ENCODE measurements around the gene ANAPC4.
"Not testable (repeated sequence)": the region's sequence is repeated elsewhere in the genome, so short reads cannot be mapped to it uniquely, and the experiment has no call there.

Gene ANAPC4, protein sequence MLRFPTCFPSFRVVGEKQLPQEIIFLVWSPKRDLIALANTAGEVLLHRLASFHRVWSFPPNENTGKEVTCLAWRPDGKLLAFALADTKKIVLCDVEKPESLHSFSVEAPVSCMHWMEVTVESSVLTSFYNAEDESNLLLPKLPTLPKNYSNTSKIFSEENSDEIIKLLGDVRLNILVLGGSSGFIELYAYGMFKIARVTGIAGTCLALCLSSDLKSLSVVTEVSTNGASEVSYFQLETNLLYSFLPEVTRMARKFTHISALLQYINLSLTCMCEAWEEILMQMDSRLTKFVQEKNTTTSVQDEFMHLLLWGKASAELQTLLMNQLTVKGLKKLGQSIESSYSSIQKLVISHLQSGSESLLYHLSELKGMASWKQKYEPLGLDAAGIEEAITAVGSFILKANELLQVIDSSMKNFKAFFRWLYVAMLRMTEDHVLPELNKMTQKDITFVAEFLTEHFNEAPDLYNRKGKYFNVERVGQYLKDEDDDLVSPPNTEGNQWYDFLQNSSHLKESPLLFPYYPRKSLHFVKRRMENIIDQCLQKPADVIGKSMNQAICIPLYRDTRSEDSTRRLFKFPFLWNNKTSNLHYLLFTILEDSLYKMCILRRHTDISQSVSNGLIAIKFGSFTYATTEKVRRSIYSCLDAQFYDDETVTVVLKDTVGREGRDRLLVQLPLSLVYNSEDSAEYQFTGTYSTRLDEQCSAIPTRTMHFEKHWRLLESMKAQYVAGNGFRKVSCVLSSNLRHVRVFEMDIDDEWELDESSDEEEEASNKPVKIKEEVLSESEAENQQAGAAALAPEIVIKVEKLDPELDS

DNA sequence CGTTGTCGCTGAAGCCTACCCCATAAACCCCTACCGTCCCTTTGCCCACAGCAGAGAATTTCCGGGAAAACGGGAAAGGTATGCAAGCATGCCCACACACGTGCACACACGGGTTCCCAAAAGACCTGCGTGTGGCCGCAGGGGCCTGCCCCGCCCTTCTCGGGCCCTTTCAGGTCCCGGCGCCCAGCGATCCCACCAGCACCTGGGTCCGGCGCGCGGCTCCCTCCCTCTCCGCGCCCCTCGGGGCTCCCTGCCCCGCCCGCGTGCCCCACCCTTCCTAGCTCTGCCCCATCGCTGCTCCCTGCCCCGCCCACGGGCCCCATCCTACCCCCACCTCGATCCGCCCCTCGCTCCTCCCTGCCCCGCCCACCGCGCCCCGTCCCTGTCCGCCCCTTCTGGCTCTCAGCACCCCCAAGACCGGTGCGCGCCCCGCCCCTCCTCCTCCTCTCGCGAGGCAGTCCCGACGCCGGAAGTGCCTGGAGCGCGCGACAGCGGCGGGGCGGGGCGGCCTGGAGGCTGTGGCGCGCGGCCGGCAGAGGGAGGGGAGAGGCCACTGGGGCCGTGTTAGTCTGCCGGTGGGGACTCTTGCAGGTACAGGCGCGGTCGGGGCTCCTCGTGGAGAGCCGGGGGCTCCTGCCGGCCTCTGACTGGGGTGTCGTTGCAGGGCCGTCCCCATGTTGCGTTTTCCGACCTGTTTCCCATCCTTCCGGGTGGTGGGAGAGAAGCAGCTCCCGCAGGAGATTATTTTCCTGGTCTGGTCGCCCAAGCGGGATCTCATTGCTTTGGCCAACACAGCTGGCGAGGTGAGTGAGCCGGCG is at the start of gene ANAPC4:
Gene ANAPC4 (plus strand): TSS at position 510 of the 818 bp plus-strand sequence. CDS start 165 bp downstream, at position 675.
- peak; percentile 81 for DNase-seq

DNA sequence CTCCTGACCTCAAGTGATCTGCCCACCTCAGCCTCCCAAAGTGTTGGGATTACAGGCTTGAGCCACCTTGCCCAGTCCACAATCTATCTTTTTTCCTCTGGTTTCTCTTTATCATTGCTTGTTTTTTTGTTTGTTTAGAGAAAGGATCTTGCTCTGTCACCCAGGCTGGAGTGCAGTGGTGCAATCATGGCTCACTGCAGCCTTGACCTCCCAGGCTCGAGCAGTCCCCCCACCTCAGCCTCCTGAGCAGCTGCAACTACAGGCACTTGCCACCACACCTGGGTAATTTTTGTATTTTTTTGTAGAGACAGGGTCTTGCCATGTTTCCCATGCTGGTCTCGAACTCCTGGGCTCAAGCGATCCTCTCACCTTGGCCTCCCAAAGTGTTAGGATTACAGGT is 48.6 kb upstream of the ANAPC4 start:
- not testable (repeated sequence) for DNase-seq

DNA sequence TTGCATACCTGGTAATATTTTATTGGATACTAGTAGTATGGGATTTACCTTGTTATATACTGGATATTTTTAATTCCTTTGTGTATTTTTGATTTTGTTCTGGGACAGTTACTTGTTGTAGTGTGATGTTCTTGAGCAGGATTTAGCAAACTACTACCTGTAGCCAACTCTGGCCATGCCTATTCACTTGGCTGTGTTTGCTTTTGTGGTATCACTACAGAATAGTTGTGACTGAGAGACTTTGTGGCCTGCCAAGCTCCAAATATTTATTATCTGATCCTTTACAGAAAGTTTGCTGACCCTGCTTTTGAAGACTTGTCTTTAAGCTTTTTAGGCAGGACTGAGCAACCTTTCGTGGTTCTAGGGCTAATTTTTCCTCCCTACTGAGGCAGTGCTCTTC is 46.7 kb upstream of the ANAPC4 start:
- DNase-seq = no peak

DNA sequence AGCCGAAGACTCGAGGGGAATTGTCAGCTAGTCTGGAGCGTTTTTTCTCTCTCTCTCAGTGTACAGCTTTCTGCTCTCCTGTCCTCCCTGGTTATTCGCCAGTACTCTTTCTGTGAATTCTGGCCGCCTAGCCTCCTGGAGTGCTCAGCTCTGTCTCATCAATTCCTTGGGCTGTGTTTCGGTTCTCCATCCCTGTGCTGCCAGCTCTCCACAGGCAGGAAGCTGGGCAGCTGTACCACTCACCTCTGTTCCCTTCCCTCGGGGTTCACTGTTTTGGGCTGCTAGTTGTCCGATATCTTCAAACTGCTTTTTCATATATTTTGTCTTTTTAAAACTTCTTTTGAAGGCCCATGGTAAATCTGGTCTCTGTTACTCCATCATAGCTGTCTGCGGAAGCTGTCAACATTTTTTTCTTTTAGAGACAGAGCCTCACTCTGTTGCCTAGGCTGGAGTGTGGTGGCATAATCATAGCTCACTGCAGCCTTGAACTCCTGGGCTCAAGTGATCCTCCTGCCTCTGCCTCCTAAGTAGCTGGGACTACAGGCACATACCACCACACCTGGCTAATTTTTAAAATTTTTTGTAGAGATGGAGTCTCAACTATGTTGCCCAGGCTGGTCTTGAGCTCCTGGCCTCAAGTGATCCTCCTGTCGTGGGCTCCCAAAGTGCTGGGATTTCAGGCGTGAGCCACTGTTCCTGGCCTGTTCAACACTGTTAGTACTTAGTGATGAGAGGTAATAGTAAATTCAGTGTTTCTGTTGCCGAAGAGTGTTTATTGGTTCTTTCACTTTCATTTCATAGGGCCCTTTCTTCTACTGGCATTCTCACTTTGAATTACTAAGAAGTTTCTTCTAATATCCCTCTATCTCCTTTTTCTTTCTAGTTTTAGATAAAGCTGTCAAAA is 45.9 kb upstream of the ANAPC4 start:
- DNase-seq = no peak

DNA sequence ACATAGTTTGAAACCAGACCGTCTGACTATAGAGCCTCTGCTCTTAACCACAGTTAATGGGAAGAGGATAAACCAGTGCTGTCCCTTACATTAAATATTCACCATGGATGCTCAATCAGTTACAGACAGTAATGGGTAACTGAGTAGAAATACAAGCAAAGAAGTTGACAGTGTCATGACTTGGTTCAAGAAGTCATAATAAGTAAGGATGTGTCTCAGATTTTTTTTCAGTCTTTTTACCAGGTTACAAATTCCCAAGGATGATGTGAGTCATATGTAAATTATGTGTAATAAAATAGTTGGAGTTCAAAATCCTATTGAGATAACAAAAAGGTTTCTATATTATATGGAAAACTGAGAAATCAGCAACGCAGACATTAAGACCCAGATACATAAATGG is 33.4 kb upstream of the ANAPC4 start:
- DNase-seq = peak; percentile 12

DNA sequence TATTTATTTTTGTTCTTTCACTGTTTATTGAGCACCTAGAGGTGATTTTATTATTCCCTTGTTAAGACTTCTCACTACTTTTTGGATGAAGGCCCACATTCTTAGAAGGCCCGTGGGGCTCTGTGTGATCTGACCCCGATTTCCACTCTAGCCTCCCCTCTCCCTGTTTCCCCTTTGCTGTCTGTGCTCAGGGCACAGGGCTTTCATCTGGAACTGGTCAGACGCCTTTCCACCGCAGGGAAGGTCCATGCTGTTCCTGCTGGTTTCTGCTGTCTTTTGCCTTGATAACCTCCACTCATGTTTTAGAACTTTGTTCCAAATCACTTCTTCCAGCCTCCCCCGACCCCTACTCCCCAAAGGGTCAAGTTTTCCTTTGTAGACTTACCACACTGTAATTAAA is 31.3 kb upstream of the ANAPC4 start:
- DNase-seq = no peak

DNA sequence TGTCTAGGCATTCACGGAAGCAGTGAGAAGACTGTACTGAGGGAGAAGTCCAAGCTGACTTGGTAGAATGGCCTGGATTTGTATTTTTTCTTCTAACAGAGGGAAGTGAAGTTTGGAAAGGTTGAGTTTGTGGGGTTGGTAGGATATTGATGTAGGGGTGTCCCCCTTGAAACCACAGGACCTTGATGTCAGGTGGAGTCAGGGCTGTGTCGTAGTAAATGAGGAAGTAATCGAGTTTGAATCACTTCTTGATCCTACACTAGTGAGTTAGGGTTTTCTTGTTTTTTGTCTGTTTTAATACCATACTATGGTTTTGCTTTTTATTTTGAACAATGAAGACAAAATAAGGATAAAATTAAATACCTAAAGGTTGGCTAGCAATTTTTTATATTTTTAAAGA is 30.1 kb upstream of the ANAPC4 start:
- DNase-seq = no peak

DNA sequence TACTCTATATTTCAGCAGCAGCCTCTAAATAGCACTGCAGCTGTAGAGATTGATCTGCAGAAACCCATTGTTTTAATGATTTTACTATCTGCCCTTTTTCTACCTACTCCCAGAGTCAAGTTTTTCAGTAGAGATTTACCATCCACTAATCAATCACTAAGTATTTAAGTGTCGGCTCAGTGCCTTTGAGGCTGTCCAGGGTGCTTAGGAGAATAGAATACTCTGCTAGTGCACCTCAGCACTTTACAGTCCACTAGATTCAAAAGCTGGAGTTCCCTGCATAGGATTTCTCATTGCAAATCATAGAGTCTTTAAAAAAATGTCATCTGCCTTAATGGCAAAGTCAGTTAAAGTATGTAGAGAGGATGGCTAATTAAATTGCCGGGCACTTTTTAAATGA is 29.6 kb upstream of the ANAPC4 start:
- no peak for DNase-seq

DNA sequence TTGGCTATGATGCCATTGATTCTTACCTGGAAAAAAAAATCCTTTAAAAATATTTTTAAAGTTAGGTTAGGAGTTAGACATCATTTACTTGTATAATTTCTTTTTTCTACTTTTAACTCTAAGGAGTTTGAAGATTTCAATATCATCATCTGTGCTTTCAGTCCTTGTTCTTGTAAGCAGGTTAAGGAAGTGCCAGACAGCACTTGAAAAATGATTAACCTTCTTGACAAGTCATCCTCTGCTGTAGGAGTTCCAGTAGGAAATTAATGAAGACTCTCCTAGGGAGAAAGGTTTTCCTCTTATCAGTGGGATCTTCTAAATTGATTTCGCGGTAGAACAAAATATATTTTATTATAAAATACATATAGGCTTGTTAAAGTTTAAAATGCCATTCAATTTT is 29.1 kb upstream of the ANAPC4 start:
- no peak for DNase-seq

DNA sequence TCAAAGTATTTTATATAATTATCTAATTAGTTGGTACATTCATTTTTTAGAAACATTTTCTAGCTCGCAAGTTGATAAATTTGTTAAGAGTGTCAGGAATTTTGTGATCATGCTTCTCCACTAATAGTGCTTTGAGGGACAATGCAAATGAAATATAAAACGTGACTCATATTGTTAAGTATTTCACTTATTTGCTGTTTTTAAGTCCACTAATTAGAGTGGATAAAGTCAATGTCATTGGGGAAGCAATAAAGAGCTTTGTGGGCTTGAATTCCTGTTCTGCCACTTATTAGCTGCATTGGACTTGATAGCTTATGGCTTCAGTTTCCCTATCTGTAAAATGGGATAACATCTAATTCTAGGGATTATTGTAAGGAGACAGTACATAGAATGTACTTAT is 26.5 kb upstream of the ANAPC4 start:
- DNase-seq = no peak

DNA sequence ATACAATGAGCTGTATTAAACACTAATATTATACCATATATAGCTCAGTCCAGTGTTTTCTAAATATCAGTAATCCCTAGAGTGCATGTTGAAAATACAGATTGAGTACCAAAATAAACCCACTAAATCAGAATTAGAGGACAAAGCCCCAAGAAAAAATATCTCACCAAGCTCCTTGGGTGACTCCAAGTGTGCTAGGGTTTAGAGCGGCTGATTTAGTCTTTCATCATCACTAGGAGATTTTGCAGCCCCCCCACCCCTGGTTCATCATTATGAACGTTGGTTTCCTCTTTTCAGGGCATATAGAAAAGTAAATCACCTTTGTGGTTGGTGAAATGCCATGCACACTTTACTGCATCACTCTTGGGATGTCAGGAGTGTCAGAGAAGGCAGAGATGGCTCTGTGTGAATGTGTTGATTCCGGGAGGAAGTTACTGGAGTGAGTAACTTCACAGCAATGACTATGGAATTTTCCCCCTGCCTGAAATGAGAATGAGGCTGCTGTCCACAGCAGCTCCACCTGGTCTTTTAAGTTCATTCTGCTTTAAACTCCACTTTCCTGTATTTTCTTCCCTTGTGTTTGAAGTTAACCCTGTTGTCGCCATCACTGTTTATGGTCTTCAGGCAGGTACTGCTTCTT is 25.2 kb upstream of the ANAPC4 start:
- DNase-seq = peak; percentile 48

DNA sequence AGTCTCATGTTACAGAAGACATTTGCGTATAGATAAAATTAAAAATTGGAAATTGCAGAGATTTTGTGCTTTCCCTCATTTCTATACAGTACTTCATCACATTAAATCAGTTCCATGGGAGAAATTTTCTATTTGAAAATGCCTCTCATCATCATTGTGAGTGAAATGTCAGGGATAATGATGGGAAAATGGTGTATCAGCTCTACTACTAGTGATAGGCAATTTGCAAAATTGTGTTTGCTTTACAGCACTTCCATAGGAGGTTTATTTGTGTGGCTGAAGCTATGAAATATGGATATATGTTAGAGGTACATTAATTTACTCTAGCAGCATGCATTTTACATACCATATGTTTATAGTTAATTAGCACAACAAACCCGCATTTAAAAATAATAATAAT is 21.0 kb upstream of the ANAPC4 start:
- no peak for DNase-seq

DNA sequence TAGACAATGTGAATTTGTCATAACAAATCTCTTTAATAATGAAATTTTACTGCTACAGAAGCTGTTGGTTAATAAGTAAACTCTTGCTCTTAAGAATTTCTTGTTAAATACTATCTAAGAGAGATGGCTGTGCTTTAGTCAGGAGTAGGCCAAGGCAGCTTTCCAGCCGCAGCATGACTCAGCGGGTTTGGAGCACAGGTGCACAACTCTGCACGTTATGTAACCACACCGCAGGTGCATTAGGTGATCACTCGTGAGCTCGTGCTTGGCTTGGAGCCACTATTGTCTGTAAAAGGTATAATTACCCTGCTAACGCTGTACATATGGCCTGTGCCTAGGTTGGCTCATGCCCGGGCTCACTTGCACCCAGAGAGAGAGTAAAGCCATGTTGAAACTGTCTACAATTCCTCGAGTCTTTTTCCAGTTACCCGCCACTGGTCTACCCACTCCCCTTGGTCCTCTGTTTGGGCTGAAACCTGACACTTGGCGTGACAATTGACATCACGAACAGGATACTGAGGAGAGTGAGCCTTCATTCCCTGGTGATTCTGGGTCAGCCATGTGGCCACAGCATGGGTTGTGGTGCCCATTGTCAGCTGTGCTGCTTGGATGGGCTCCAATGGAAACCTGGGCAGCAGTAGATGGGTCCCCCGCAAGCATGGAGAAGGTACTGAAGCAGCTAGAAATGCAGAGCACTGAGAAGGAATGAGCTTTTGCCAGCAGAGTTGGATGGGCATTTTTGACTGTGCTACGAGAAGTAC is 18.4 kb upstream of the ANAPC4 start:
- no peak for DNase-seq

DNA sequence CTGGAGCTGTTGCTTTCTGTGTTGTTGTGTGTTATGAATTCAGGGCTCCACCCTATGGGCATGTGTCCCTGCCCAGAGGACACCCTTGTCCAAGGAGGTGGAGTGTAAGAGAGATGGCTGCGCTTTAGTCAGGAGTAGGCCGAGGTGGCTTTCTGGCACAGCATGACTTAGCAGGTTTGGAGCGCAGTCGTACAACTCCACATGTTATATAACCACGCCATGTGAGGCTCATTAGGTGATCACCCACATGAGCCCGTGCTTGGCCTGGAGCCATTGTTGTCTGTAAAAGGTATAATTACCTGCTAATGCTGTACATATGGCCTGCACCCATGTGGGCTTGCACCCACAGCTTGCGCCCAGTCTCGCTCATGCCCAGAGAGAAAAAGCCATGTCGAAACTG is 15.8 kb upstream of the ANAPC4 start:
- no peak for DNase-seq

DNA sequence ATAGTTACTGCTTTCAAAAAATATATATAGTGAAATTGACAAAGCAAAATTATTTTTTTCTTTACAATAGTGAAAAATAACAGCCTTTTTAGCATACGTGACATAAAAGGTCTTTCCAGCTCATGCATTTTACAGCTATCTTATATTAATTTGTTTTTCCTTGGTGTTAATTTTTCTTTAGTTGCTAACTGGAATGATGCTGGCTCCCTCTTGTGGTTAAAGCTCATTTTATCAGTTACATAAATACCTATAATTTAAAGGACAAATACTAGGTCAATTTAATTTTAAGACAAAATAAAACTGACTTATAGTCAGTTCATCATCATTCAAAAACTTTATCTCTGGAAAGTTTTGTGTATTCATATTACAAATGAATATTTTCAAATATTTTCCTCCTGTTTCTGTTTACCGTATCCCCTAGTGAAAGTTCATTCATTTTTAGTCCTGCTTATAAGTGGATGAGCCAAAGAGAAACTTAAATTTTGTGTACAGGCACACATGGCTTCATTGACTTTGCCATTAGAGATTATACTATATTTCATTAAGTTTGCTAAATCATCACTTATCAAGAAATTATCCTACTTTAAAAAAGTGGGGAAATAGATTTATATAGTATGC is 9.9 kb upstream of the ANAPC4 start:
- DNase-seq = peak; percentile 42

DNA sequence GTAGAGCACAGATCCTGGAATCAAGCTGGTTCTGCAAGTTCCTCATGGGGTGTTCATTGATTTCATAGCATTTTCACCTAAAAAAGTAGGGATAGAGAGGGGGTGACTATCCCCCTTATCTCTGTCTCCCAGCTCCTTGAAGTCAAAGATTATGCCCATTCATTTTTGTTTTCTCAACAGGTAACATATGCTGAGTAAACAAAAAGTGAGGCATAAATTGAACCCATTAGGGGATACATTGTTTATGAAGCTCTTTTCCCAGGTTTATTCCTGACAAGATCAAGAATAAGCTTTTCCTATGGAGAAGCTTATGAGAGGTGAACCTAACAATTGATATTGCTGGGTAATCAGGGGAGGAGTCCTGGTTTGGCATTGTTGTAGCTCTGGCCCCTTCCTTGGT is 9.2 kb upstream of the ANAPC4 start:
- DNase-seq = no peak

DNA sequence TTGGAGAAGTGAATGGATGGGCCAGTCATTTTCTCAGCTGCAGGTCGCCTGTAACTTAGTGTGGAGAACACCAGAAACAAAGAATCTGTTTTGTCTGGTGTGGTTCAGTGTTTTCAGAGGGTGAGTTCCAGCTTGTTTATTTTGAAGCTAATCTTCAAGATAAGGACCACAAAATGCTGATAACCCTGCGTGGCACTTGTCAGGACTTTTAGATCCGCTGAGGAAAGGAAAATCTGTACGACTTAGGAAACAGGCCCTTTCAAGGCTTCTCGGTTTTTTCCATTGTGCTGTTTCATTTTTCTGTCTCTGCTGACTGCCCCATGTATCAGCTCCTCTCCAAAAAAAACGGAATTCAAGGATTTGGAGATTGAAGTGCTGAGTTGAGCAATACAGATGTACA is 8.7 kb upstream of the ANAPC4 start:
- no peak for DNase-seq

DNA sequence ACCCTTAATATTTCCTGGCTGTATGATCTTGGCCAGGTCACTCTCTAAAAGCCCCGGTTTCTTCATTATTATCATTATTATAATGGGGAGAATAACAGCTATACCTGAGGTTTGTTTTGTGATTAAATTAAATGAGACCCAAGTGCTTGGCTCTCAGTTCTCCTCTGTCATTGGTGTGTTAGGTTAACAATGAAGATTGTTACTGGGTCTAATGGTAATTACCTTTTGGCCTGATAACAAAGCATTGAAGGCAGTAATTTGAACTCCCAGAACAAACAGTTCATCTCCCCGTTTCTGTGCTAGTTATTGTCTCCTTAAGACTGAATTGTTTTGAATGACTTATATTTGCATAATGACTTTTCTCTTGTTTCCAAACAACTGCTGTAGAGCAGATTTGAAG is 6.8 kb upstream of the ANAPC4 start:
- DNase-seq = no peak

DNA sequence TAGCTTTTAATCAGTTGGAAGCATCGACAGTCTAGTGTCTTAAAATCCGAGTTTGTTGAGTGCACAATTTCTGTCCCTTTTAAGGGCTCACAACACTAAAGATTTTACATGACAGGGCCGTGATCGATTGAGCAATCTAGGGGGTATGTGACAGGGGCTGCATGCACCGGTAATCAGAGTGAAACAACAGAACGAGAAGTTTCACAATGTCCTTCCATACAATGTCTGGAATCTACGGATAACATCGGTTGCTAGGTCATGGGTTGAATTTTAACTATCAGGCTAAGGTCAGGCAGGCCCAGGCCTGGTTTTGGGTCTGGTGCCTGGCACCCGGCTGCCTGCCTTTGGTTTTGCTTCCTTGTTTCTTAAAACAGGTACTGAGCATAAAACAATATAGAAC is 4.5 kb upstream of the ANAPC4 start:
- DNase-seq = not testable (repeated sequence)

All from HCEC 1CT (cell line).